Measurements from ENCODE around the gene CMIP. TPM values are rescaled to one million over a fixed set of nuclear protein-coding genes. Genes with fewer than 3 reads are reported as not detected.

Gene CMIP
- total RNA-seq, 1 donor from 2014 or later: 27.8 TPM

- DNase-seq: no peak
Observed at GRCh38 chr16:81664153-81664552, 219.5 kb downstream of the CMIP start.

GRCh38 chr16:81665588-81665987 is 221.0 kb downstream of the CMIP start:
- DNase-seq: no peak

GRCh38 chr16:81666113-81666512 is 221.5 kb downstream of the CMIP start:
- no peak for DNase-seq

GRCh38 chr16:81668243-81669097 is 223.9 kb downstream of the CMIP start:
- no peak for DNase-seq

GRCh38 chr16:81669473-81670350 is 225.1 kb downstream of the CMIP start:
- DNase-seq: no peak

GRCh38 chr16:81671738-81672597 is 227.4 kb downstream of the CMIP start:
- DNase-seq: no peak

GRCh38 chr16:81673432-81673831 is 228.8 kb downstream of the CMIP start:
- no peak for DNase-seq

- DNase-seq: no peak
Observed at GRCh38 chr16:81675662-81676061, 231.1 kb downstream of the CMIP start.

GRCh38 chr16:81676066-81676882 is 231.7 kb downstream of the CMIP start:
- DNase-seq: no peak

- DNase-seq: no peak
Observed at GRCh38 chr16:81676883-81677737, 232.5 kb downstream of the CMIP start.

GRCh38 chr16:81678326-81679095 is 233.9 kb downstream of the CMIP start:
- no peak for DNase-seq

GRCh38 chr16:81679721-81680430 is 235.3 kb downstream of the CMIP start:
- no peak for DNase-seq

GRCh38 chr16:81680444-81681275 is 236.1 kb downstream of the CMIP start:
- no peak for DNase-seq

- no peak for DNase-seq
Observed at GRCh38 chr16:81681311-81681710, 236.7 kb downstream of the CMIP start.

GRCh38 chr16:81684242-81684837 is 239.7 kb downstream of the CMIP start:
- no peak for DNase-seq

GRCh38 chr16:81684901-81685300 is 240.3 kb downstream of the CMIP start:
- no peak for DNase-seq

- DNase-seq: no peak
Observed at GRCh38 chr16:81686391-81687130, 242.0 kb downstream of the CMIP start.
